ENCODE measurements around the gene RAP1A. TPM values are rescaled to one million over a fixed set of nuclear protein-coding genes. Genes with fewer than 3 reads are reported as not detected.

RAP1A gene
- total RNA-seq, 1 experiment from 2014 or later: 25.4 TPM

- TF ChIP-seq, protein P1, sequence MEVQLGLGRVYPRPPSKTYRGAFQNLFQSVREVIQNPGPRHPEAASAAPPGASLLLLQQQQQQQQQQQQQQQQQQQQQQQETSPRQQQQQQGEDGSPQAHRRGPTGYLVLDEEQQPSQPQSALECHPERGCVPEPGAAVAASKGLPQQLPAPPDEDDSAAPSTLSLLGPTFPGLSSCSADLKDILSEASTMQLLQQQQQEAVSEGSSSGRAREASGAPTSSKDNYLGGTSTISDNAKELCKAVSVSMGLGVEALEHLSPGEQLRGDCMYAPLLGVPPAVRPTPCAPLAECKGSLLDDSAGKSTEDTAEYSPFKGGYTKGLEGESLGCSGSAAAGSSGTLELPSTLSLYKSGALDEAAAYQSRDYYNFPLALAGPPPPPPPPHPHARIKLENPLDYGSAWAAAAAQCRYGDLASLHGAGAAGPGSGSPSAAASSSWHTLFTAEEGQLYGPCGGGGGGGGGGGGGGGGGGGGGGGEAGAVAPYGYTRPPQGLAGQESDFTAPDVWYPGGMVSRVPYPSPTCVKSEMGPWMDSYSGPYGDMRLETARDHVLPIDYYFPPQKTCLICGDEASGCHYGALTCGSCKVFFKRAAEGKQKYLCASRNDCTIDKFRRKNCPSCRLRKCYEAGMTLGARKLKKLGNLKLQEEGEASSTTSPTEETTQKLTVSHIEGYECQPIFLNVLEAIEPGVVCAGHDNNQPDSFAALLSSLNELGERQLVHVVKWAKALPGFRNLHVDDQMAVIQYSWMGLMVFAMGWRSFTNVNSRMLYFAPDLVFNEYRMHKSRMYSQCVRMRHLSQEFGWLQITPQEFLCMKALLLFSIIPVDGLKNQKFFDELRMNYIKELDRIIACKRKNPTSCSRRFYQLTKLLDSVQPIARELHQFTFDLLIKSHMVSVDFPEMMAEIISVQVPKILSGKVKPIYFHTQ (CRISPR knock-in tag; IDR thresholded peaks at IDR 0.05): no peak
- TF ChIP-seq NFE2L1 (CRISPR knock-in tag; IDR thresholded peaks at IDR 0.05): no peak
These were observed 127.0 kb downstream of the RAP1A start (continued) for GRCh38 chr1:111746614-111746999.

GRCh38 chr1:111747282-111747734, 127.7 kb downstream of the RAP1A start:
- Mint-ChIP-seq H3K4me3 (no peak overlapping the region), H3K36me3 (no peaks in the 10 kb centered on the region), H3K4me1 (peaks cover 31% of the 10 kb centered on the region), H3K27me3 (ENCODE audit: low read depth) (peaks cover 12% of the 10 kb centered on the region), H3K9me3 (no peaks in the 10 kb centered on the region), H3K27ac (no peak overlapping the region; the same call in 1 of the 2 replicates)
- CTCF ChIA-PET: interaction anchor here (0.6 to 3.5 kb wide), 18 partner anchors 10 to 265 kb away, joined by 3 to 78 read pairs (median 4); partner anchors contain the start of gene INKA2
- DNase-seq (ENCODE audit: low spot score): peak; percentile 65
- POLR2A ChIA-PET: interaction anchor here (1.0 to 1.1 kb wide), 2 partner anchors 9 to 32 kb away, joined by 3 read pairs; no protein-coding TSS in a partner anchor
- TF ChIP-seq GTF2I (CRISPR knock-in tag; conservative IDR thresholded peaks at IDR 0.05): peak; percentile 99
- TF ChIP-seq, protein P2, sequence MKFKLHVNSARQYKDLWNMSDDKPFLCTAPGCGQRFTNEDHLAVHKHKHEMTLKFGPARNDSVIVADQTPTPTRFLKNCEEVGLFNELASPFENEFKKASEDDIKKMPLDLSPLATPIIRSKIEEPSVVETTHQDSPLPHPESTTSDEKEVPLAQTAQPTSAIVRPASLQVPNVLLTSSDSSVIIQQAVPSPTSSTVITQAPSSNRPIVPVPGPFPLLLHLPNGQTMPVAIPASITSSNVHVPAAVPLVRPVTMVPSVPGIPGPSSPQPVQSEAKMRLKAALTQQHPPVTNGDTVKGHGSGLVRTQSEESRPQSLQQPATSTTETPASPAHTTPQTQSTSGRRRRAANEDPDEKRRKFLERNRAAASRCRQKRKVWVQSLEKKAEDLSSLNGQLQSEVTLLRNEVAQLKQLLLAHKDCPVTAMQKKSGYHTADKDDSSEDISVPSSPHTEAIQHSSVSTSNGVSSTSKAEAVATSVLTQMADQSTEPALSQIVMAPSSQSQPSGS (CRISPR knock-in tag; IDR thresholded peaks at IDR 0.05; ENCODE audit: borderline replicate concordance, low read depth): no peak
- TF ChIP-seq PRRX2 (CRISPR knock-in tag; IDR thresholded peaks at IDR 0.05): 0 out of 2 replicates have a peak, but pooled peaks have one; percentile 53
- TF ChIP-seq CTCF (IDR thresholded peaks at IDR 0.05): peak; percentile 72
- peak; percentile 41; the same call in 1 of the 2 replicates for TF ChIP-seq ETV6 (CRISPR knock-in tag; IDR thresholded peaks at IDR 0.05)
- TF ChIP-seq NR2C2 (CRISPR knock-in tag; IDR thresholded peaks at IDR 0.05): no peak
- TF ChIP-seq ERG (CRISPR knock-in tag; IDR thresholded peaks at IDR 0.05): peak; percentile 76; the same call in 1 of the 2 replicates
- peak; percentile 73 for ATAC-seq

- Mint-ChIP-seq H3K9me3 (no peaks in the 10 kb centered on the region), H3K27ac (no peak overlapping the region), H3K27me3 (ENCODE audit: low read depth) (peaks cover 7% of the 10 kb centered on the region), H3K4me1 (peaks cover 31% of the 10 kb centered on the region), H3K36me3 (no peaks in the 10 kb centered on the region), H3K4me3 (no peak overlapping the region)
- ATAC-seq (no peak), DNase-seq (ENCODE audit: low spot score) (no peak)
- CTCF ChIA-PET: interaction anchor here (1.0 to 3.5 kb wide), 16 partner anchors 11 to 266 kb away, joined by 3 to 78 read pairs (median 4); partner anchors contain the start of gene INKA2
- POLR2A ChIA-PET: interaction anchor here (1.1 kb wide), 1 partner anchor 33 kb away, joined by 3 read pairs; no protein-coding TSS in a partner anchor
- TF ChIP-seq ZNF263 (CRISPR knock-in tag; IDR thresholded peaks at IDR 0.05; ENCODE audit: low read depth) (no peak), RELA (CRISPR knock-in tag; IDR thresholded peaks at IDR 0.05; ENCODE audit: borderline replicate concordance) (no peak), PRRX2 (CRISPR knock-in tag; IDR thresholded peaks at IDR 0.05) (no peak), CREB1 (CRISPR knock-in tag; IDR thresholded peaks at IDR 0.05) (no peak), MYBL2 (CRISPR knock-in tag; IDR thresholded peaks at IDR 0.05) (no peak), E2F1 (CRISPR knock-in tag; IDR thresholded peaks at IDR 0.05) (no peak)
- TF ChIP-seq, protein P3, sequence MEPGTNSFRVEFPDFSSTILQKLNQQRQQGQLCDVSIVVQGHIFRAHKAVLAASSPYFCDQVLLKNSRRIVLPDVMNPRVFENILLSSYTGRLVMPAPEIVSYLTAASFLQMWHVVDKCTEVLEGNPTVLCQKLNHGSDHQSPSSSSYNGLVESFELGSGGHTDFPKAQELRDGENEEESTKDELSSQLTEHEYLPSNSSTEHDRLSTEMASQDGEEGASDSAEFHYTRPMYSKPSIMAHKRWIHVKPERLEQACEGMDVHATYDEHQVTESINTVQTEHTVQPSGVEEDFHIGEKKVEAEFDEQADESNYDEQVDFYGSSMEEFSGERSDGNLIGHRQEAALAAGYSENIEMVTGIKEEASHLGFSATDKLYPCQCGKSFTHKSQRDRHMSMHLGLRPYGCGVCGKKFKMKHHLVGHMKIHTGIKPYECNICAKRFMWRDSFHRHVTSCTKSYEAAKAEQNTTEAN (CRISPR knock-in tag; IDR thresholded peaks at IDR 0.05): no peak
- TF ChIP-seq, protein P4, sequence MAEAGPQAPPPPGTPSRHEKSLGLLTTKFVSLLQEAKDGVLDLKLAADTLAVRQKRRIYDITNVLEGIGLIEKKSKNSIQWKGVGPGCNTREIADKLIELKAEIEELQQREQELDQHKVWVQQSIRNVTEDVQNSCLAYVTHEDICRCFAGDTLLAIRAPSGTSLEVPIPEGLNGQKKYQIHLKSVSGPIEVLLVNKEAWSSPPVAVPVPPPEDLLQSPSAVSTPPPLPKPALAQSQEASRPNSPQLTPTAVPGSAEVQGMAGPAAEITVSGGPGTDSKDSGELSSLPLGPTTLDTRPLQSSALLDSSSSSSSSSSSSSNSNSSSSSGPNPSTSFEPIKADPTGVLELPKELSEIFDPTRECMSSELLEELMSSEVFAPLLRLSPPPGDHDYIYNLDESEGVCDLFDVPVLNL (CRISPR knock-in tag; IDR thresholded peaks at IDR 0.05; ENCODE audit: borderline replicate concordance, low read depth): no peak
- TF ChIP-seq, protein P5, sequence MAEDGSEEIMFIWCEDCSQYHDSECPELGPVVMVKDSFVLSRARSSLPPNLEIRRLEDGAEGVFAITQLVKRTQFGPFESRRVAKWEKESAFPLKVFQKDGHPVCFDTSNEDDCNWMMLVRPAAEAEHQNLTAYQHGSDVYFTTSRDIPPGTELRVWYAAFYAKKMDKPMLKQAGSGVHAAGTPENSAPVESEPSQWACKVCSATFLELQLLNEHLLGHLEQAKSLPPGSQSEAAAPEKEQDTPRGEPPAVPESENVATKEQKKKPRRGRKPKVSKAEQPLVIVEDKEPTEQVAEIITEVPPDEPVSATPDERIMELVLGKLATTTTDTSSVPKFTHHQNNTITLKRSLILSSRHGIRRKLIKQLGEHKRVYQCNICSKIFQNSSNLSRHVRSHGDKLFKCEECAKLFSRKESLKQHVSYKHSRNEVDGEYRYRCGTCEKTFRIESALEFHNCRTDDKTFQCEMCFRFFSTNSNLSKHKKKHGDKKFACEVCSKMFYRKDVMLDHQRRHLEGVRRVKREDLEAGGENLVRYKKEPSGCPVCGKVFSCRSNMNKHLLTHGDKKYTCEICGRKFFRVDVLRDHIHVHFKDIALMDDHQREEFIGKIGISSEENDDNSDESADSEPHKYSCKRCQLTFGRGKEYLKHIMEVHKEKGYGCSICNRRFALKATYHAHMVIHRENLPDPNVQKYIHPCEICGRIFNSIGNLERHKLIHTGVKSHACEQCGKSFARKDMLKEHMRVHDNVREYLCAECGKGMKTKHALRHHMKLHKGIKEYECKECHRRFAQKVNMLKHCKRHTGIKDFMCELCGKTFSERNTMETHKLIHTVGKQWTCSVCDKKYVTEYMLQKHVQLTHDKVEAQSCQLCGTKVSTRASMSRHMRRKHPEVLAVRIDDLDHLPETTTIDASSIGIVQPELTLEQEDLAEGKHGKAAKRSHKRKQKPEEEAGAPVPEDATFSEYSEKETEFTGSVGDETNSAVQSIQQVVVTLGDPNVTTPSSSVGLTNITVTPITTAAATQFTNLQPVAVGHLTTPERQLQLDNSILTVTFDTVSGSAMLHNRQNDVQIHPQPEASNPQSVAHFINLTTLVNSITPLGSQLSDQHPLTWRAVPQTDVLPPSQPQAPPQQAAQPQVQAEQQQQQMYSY (CRISPR knock-in tag; IDR thresholded peaks at IDR 0.05): no peak
These were observed 128.4 kb downstream of the RAP1A start for GRCh38 chr1:111747947-111748346.
